Measurements from ENCODE around the gene GAS7.

- TF ChIP-seq, protein P1, sequence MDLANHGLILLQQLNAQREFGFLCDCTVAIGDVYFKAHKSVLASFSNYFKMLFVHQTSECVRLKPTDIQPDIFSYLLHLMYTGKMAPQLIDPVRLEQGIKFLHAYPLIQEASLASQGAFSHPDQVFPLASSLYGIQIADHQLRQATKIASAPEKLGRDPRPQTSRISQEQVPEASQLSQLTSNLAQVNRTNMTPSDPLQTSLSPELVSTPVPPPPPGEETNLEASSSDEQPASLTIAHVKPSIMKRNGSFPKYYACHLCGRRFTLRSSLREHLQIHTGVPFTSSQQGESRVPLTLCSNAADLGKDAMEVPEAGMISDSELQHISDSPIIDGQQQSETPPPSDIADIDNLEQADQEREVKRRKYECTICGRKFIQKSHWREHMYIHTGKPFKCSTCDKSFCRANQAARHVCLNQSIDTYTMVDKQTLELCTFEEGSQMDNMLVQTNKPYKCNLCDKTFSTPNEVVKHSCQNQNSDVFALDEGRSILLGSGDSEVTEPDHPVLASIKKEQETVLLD (CRISPR knock-in tag; IDR thresholded peaks at IDR 0.05; ENCODE audit: low read depth) = no peak
- TF ChIP-seq HNRNPH1 (optimal IDR thresholded peaks at IDR 0.05; ENCODE audit: low read depth, low read length) (no peak), MAZ (IDR thresholded peaks at IDR 0.05; ENCODE audit: borderline replicate concordance, low read depth, low read length) (no peak), MAZ (CRISPR knock-in tag; IDR thresholded peaks at IDR 0.05; ENCODE audit: low read depth) (no peak), CREB1 (IDR thresholded peaks at IDR 0.05) (no peak), CREB1 (CRISPR knock-in tag; IDR thresholded peaks at IDR 0.05) (no peak), SALL2 (CRISPR knock-in tag; IDR thresholded peaks at IDR 0.05) (no peak), RFXAP (CRISPR knock-in tag; IDR thresholded peaks at IDR 0.05; ENCODE audit: borderline replicate concordance) (no peak), POLR2A (IDR thresholded peaks at IDR 0.05; ENCODE audit: insufficient read depth in 1 of 2, low read depth in 2 of 2, low read length in 2 of 2) (no peak), NR2F2 (IDR thresholded peaks at IDR 0.05; ENCODE audit: borderline replicate concordance, low read depth) (no peak), ADNP (CRISPR knock-in tag; IDR thresholded peaks at IDR 0.05) (no peak)
- TF ChIP-seq, protein P2, sequence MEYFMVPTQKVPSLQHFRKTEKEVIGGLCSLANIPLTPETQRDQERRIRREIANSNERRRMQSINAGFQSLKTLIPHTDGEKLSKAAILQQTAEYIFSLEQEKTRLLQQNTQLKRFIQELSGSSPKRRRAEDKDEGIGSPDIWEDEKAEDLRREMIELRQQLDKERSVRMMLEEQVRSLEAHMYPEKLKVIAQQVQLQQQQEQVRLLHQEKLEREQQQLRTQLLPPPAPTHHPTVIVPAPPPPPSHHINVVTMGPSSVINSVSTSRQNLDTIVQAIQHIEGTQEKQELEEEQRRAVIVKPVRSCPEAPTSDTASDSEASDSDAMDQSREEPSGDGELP (IDR thresholded peaks at IDR 0.05; ENCODE audit: borderline replicate concordance, low read depth) = no peak
- TF ChIP-seq, protein P3, sequence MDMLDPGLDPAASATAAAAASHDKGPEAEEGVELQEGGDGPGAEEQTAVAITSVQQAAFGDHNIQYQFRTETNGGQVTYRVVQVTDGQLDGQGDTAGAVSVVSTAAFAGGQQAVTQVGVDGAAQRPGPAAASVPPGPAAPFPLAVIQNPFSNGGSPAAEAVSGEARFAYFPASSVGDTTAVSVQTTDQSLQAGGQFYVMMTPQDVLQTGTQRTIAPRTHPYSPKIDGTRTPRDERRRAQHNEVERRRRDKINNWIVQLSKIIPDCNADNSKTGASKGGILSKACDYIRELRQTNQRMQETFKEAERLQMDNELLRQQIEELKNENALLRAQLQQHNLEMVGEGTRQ (IDR thresholded peaks at IDR 0.05; ENCODE audit: low read depth, low read length) = no peak
- TF ChIP-seq, protein P3 (CRISPR knock-in tag; IDR thresholded peaks at IDR 0.05; ENCODE audit: borderline replicate concordance) = no peak
Observed at GRCh38 chr17:10033959-10034358, 164.4 kb downstream of the GAS7 start.
